Glutamatergic neuron (in vitro differentiated cells): ENCODE measurements around the gene FOXRED2. TPM values are rescaled to one million over a fixed set of nuclear protein-coding genes. Genes with fewer than 3 reads are reported as not detected.

ENCODE experiments used
- DNase-seq: peaks from one replicate; pipeline ENCODE4 v3.0.0; 2022
- H3K27ac Mint-ChIP-seq: one replicate; pipeline ENCODE4 v1.8.0; 2020; ENCODE audit warnings: mild to moderate bottlenecking, mixed read lengths, inconsistent platforms; ENCODE audit not compliant: unreplicated experiment
- H3K27me3 Mint-ChIP-seq: one replicate; pipeline ENCODE4 v1.8.0; 2020; ENCODE audit warnings: mild to moderate bottlenecking, moderate library complexity, mixed read lengths, inconsistent platforms; ENCODE audit not compliant: unreplicated experiment
- H3K36me3 Mint-ChIP-seq: one replicate; pipeline ENCODE4 v1.8.0; 2020; ENCODE audit warnings: mild to moderate bottlenecking, mixed read lengths, inconsistent platforms; ENCODE audit not compliant: unreplicated experiment
- H3K4me1 Mint-ChIP-seq: one replicate; pipeline ENCODE4 v1.8.0; 2020; ENCODE audit warnings: mild to moderate bottlenecking, low read depth, mixed read lengths, inconsistent platforms; ENCODE audit not compliant: unreplicated experiment
- H3K4me3 Mint-ChIP-seq: one replicate; pipeline ENCODE4 v1.8.0; 2020; ENCODE audit warnings: mild to moderate bottlenecking, mixed read lengths, inconsistent platforms; ENCODE audit not compliant: unreplicated experiment
- H3K9me3 Mint-ChIP-seq: one replicate; pipeline ENCODE4 v1.8.0; 2020; ENCODE audit warnings: mild to moderate bottlenecking, moderate library complexity, mixed read lengths, inconsistent platforms; ENCODE audit not compliant: unreplicated experiment
- CTCF ChIP-seq: fragments of 200-600 bp; sonication (generic); IDR thresholded peaks from one replicate; pipeline ENCODE4 v1.5.0; 2021; ENCODE audit not compliant: partially characterized antibody, unreplicated experiment
- total RNA-seq: library from RNA; stranded (reverse); fragmentation: NEBNext Ultra II Directional; extraction: Animal tissue kit (Norgen Biotek cat#: 25700); gene quantifications from one replicate; pipeline ENCODE4 v1.2.1, GENCODE V29; 2021; ENCODE audit not compliant: unreplicated experiment

FOXRED2 gene
- total RNA-seq, 1 donor from 2014 or later = 41.6 TPM

- no peak overlapping the region for H3K4me3 Mint-ChIP-seq
- peaks cover 28% of the 10 kb centered on the region for H3K4me1 Mint-ChIP-seq
- H3K9me3 Mint-ChIP-seq = peaks cover 4% of the 10 kb centered on the region
- no peak overlapping the region for H3K27ac Mint-ChIP-seq
- DNase-seq = no peak
- TF ChIP-seq CTCF = no peak
- H3K27me3 Mint-ChIP-seq = peaks cover 10% of the 10 kb centered on the region
- no peaks in the 10 kb centered on the region for H3K36me3 Mint-ChIP-seq
These were observed 42.2 kb upstream of the FOXRED2 start for GRCh38 chr22:36549033-36549432.

DNA sequence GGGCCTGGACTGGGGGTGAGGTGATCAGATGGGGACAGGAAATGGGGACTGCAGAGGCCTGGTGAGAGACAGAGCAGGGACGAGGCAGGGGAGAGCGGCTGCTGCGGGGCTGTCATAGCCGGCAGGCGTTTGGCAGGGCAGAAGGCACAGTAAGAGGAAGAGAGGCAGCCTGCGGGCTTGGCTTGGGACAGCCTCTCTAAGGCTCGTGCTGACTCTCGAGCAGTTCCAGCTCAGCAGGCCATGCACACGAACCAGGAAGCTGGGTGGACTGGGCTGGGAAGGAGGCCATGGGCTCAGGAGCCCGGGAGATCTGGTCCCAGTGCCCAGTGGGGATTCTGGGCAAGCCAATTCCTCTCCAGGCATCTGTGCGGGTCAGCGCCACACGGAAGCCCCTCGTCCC is 41.8 kb upstream of the FOXRED2 start:
- Mint-ChIP-seq H3K27me3 (peaks cover 10% of the 10 kb centered on the region), H3K36me3 (no peaks in the 10 kb centered on the region), H3K27ac (peak overlapping the region; percentile 3), H3K9me3 (peaks cover 4% of the 10 kb centered on the region), H3K4me3 (no peak overlapping the region), H3K4me1 (peaks cover 28% of the 10 kb centered on the region)
- peak; percentile 44 for DNase-seq
- no peak for TF ChIP-seq CTCF

- H3K36me3 Mint-ChIP-seq = no peaks in the 10 kb centered on the region
- peaks cover 28% of the 10 kb centered on the region for H3K4me1 Mint-ChIP-seq
- H3K27me3 Mint-ChIP-seq = peaks cover 8% of the 10 kb centered on the region
- H3K9me3 Mint-ChIP-seq = peaks cover 4% of the 10 kb centered on the region
- peak overlapping the region; percentile 35 for H3K27ac Mint-ChIP-seq
- no peak overlapping the region for H3K4me3 Mint-ChIP-seq
- DNase-seq = no peak
- TF ChIP-seq CTCF = no peak
These were observed 40.1 kb upstream of the FOXRED2 start for GRCh38 chr22:36546932-36547331.

DNA sequence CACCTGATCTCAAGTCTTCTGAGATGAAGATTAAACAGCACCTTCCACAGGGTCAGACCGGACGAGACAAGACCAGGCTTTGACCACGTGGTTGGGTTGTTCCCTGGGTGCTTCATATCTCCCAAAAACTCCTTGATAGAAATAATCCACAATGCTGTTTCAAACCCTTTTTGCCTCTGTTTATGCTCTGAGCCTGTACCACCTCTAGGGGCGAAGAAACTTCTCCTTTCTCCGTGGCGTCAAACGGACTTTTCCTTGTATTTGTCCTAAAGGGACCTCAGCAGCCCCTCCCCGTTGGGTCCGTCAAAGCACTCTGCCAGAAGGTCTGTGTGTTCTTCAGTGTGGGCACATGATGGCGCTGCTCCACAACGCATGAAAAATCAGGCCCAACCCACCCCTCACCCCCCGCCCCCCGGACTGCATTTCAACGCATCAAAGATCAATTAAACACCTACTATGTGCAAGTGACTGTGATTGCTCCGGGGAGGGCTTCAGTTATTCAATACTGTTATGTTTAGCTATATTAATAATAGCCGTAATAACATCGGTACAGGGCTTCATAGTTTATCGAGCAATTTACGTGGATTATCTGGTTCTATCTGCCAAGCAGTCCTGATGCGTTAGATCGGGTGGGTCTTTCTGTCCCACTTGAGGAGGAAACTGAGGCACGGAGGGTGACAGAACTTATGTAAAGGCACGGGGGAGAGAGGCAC is 39.4 kb upstream of the FOXRED2 start:
- peaks cover 8% of the 10 kb centered on the region for H3K27me3 Mint-ChIP-seq
- TF ChIP-seq CTCF = peak; percentile 63
- peaks cover 27% of the 10 kb centered on the region for H3K4me1 Mint-ChIP-seq
- peak; percentile 67 for DNase-seq
- no peak overlapping the region for H3K27ac Mint-ChIP-seq
- peaks cover 4% of the 10 kb centered on the region for H3K9me3 Mint-ChIP-seq
- peak overlapping the region; percentile 67 for H3K4me3 Mint-ChIP-seq
- H3K36me3 Mint-ChIP-seq = no peaks in the 10 kb centered on the region

GRCh38 chr22:36544107-36544620 is 37.3 kb upstream of the FOXRED2 start:
- TF ChIP-seq CTCF = no peak
- no peak overlapping the region for H3K4me3 Mint-ChIP-seq
- peaks cover 5% of the 10 kb centered on the region for H3K27me3 Mint-ChIP-seq
- no peak overlapping the region for H3K27ac Mint-ChIP-seq
- peaks cover 6% of the 10 kb centered on the region for H3K9me3 Mint-ChIP-seq
- H3K4me1 Mint-ChIP-seq = peaks cover 20% of the 10 kb centered on the region
- H3K36me3 Mint-ChIP-seq = no peaks in the 10 kb centered on the region
- DNase-seq = no peak
